ENCODE results near the gene CEP78.

DNA sequence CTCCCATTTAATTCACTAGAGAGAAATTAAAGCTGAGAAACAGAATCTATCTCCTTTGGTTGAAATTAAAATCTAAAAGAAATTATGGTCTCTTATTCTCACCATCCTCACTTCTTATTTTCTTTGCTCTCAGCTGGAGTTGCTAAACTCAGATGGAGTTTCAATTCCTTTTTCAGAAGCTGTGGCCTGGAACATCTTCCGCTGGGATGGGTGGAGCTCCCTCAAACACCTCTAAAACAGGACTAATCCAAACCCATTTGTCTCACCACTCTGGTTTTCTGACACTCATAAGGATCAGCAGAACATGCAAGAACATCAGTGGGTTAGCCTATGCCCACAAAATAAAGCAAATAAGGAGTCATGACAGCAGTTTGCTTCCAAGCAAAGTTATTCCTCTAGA, 39.6 kb upstream of the CEP78 start:
- no peak for TF ChIP-seq EZH2phosphoT487 (IDR thresholded peaks at IDR 0.05; ENCODE audit: borderline replicate concordance)
- TF ChIP-seq, protein P1, sequence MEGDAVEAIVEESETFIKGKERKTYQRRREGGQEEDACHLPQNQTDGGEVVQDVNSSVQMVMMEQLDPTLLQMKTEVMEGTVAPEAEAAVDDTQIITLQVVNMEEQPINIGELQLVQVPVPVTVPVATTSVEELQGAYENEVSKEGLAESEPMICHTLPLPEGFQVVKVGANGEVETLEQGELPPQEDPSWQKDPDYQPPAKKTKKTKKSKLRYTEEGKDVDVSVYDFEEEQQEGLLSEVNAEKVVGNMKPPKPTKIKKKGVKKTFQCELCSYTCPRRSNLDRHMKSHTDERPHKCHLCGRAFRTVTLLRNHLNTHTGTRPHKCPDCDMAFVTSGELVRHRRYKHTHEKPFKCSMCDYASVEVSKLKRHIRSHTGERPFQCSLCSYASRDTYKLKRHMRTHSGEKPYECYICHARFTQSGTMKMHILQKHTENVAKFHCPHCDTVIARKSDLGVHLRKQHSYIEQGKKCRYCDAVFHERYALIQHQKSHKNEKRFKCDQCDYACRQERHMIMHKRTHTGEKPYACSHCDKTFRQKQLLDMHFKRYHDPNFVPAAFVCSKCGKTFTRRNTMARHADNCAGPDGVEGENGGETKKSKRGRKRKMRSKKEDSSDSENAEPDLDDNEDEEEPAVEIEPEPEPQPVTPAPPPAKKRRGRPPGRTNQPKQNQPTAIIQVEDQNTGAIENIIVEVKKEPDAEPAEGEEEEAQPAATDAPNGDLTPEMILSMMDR (conservative IDR thresholded peaks at IDR 0.05; ENCODE audit: low read length): no peak

All from Loucy (cell line).